ENCODE measurements around the gene ADGRF5. TPM values are rescaled to one million over a fixed set of nuclear protein-coding genes. Genes with fewer than 3 reads are reported as not detected.
A peak's percentile ranks its signal among the peaks of the same experiment; 100 is the strongest.
"Not testable (repeated sequence)": the region's sequence is repeated elsewhere in the genome, so short reads cannot be mapped to it uniquely, and the experiment has no call there.

The ADGRF5 gene
- total and polyA plus RNA-seq, 3 donors from 2014 or later, result 8.8 to 13.1 (median 12.2) TPM

- intact Hi-C loops (cut with DNase I; ENCODE audit: low total_unique reads); H3K4me1 ChIP-seq; H3K36me3 ChIP-seq (ENCODE audit: low read depth, missing control alignments); H3K27ac ChIP-seq; H3K27me3 ChIP-seq; H3K4me3 ChIP-seq; H3K9me3 ChIP-seq: not testable (repeated sequence)
- peak; percentile 54 for DNase-seq
- peak in 2 of 3 experiments; percentile 39 to 69 for TF ChIP-seq CTCF (IDR thresholded peaks at IDR 0.05)
- 55 to 62% methylated on average over 1 of the region's 1 CpG for WGBS, 2 donors
Measured at GRCh38 chr6:46855966-46856365, 65.8 kb downstream of the ADGRF5 start.

GRCh38 chr6:46851576-46851975 lies 70.2 kb downstream of the ADGRF5 start:
- 63 to 83% methylated on average over 4 of the region's 4 CpGs for WGBS, 2 donors
- H3K27me3 ChIP-seq; DNase-seq; H3K4me1 ChIP-seq; H3K9me3 ChIP-seq; H3K27ac ChIP-seq; intact Hi-C loops (cut with DNase I; ENCODE audit: low total_unique reads); H3K36me3 ChIP-seq (ENCODE audit: low read depth, missing control alignments); H3K4me3 ChIP-seq: not testable (repeated sequence)

GRCh38 chr6:46850792-46851191 lies 70.9 kb downstream of the ADGRF5 start:
- Histone ChIP-seq H3K36me3 (ENCODE audit: low read depth, missing control alignments) (no peaks in the 10 kb centered on the region), H3K27me3 (no peaks in the 10 kb centered on the region), H3K9me3 (no peaks in the 10 kb centered on the region), H3K4me3 (no peak overlapping the region), H3K4me1 (peaks cover 4% of the 10 kb centered on the region), H3K27ac (no peak overlapping the region)
- 87 to 88% methylated on average over 2 of the region's 2 CpGs for WGBS, 2 donors
- no peak for DNase-seq
- intact Hi-C loops (cut with DNase I; ENCODE audit: low total_unique reads), result no loop called here
- TF ChIP-seq CTCF (IDR thresholded peaks at IDR 0.05), result no peak
- TF ChIP-seq POLR2A (IDR thresholded peaks at IDR 0.05), result no peak

GRCh38 chr6:46849361-46849690 lies 72.4 kb downstream of the ADGRF5 start:
- Histone ChIP-seq H3K27ac (no peak overlapping the region), H3K4me1 (peaks cover 4% of the 10 kb centered on the region), H3K27me3 (no peaks in the 10 kb centered on the region), H3K4me3 (no peak overlapping the region), H3K9me3 (no peaks in the 10 kb centered on the region), H3K36me3 (ENCODE audit: low read depth, missing control alignments) (no peaks in the 10 kb centered on the region)
- TF ChIP-seq POLR2A (IDR thresholded peaks at IDR 0.05), result no peak
- no peak for TF ChIP-seq CTCF (IDR thresholded peaks at IDR 0.05)
- intact Hi-C loops (cut with DNase I; ENCODE audit: low total_unique reads), result no loop called here
- WGBS, 2 donors, result 52 to 62% methylated on average over 5 of the region's 5 CpGs
- no peak for DNase-seq

- TF ChIP-seq CTCF (IDR thresholded peaks at IDR 0.05), result peak; percentile 84 to 91 (median 88)
- no peak for TF ChIP-seq POLR2A (IDR thresholded peaks at IDR 0.05)
- H3K36me3 ChIP-seq (ENCODE audit: low read depth, missing control alignments), result no peaks in the 10 kb centered on the region
- no peak overlapping the region for H3K4me3 ChIP-seq
- H3K27me3 ChIP-seq, result no peaks in the 10 kb centered on the region
- peaks cover 4% of the 10 kb centered on the region for H3K4me1 ChIP-seq
- H3K9me3 ChIP-seq, result no peaks in the 10 kb centered on the region
- no peak overlapping the region for H3K27ac ChIP-seq
- intact Hi-C loops (cut with DNase I; ENCODE audit: low total_unique reads), result no loop called here
- WGBS, 2 donors, result 6 to 7% methylated on average over 17 to 25 of the region's 25 CpGs
- DNase-seq, result peak; percentile 92
Measured at GRCh38 chr6:46848684-46849360, 72.9 kb downstream of the ADGRF5 start.

Measured in testis (tissue), 3 donors.